H9 (cell line): Measurements from ENCODE around the gene MUC5B. TPM values are rescaled to one million over a fixed set of nuclear protein-coding genes. Genes with fewer than 3 reads are reported as not detected.

Experiments used
- DNase-seq: peaks from one replicate; pipeline ENCODE4 v3.0.0-alpha.2; 2017
- H2AFZ ChIP-seq: one replicate; pipeline ENCODE4 v1.6.1; 2013; ENCODE audit warnings: mild to moderate bottlenecking, low read length, control low read depth, moderate library complexity
- H2AK5ac ChIP-seq: 2 replicates; pipeline ENCODE4 v1.6.1; 2013; ENCODE audit warnings: low read length, control low read depth, mixed read lengths; ENCODE audit not compliant: insufficient read length
- H2BK120ac ChIP-seq: one replicate; pipeline ENCODE4 v1.6.1; 2013; ENCODE audit warnings: low read depth, mild to moderate bottlenecking, low read length, control low read depth, inconsistent platforms; ENCODE audit not compliant: poor library complexity, severe bottlenecking
- H2BK12ac ChIP-seq: 2 replicates; pipeline ENCODE4 v1.6.1; 2013; ENCODE audit warnings: low read length, control low read depth, mixed read lengths, low read depth; ENCODE audit not compliant: insufficient read length
- H2BK15ac ChIP-seq: 2 replicates; pipeline ENCODE4 v1.6.1; 2013; ENCODE audit warnings: low read depth, low read length, control low read depth
- H2BK20ac ChIP-seq: one replicate; pipeline ENCODE4 v1.6.1; 2013; ENCODE audit warnings: low read depth, mild to moderate bottlenecking, low read length, control low read depth, inconsistent platforms; ENCODE audit not compliant: poor library complexity, severe bottlenecking
- H2BK5ac ChIP-seq: 2 replicates; pipeline ENCODE4 v1.6.1; 2013; ENCODE audit warnings: low read length, control low read depth, mixed read lengths; ENCODE audit not compliant: insufficient read length
- H3K14ac ChIP-seq: 2 replicates; pipeline ENCODE4 v1.6.1; 2013; ENCODE audit warnings: low read length, control low read depth; ENCODE audit not compliant: insufficient read depth
- H3K18ac ChIP-seq: 2 replicates; pipeline ENCODE4 v1.6.1; 2013; ENCODE audit warnings: low read depth, mild to moderate bottlenecking, mixed read lengths, low read length, control low read depth; ENCODE audit not compliant: insufficient read length
- H3K23ac ChIP-seq: 2 replicates; pipeline ENCODE4 v1.6.1; 2013; ENCODE audit warnings: low read length, control low read depth, mixed read lengths, low read depth; ENCODE audit not compliant: insufficient read length
- H3K23me2 ChIP-seq: 2 replicates; pipeline ENCODE4 v1.6.1; 2013; ENCODE audit warnings: low read depth, mild to moderate bottlenecking, mixed read lengths, low read length, control low read depth; ENCODE audit not compliant: insufficient read length, poor library complexity, severe bottlenecking
- H3K27ac ChIP-seq: 2 replicates; pipeline ENCODE4 v1.5.1; 2013; ENCODE audit warnings: low read length, control low read depth, mixed read lengths, low read depth; ENCODE audit not compliant: insufficient read length
- H3K27me3 ChIP-seq: 2 replicates; pipeline ENCODE4 v1.6.1; 2013; ENCODE audit warnings: low read length, control low read depth, inconsistent platforms; ENCODE audit not compliant: insufficient read depth
- H3K4ac ChIP-seq: 2 replicates; pipeline ENCODE4 v1.6.1; 2013; ENCODE audit warnings: low read depth, mild to moderate bottlenecking, control low read depth, inconsistent platforms, low read length, moderate library complexity
- H3K4me1 ChIP-seq: 2 replicates; pipeline ENCODE4 v1.6.1; 2013; ENCODE audit warnings: low read length, control low read depth, inconsistent platforms; ENCODE audit not compliant: insufficient read depth
- H3K4me2 ChIP-seq: 2 replicates; pipeline ENCODE4 v1.6.1; 2013; ENCODE audit warnings: low read length, control low read depth, mixed read lengths; ENCODE audit not compliant: insufficient read length, insufficient read depth
- H3K56ac ChIP-seq: 2 replicates; pipeline ENCODE4 v1.6.1; 2013; ENCODE audit warnings: low read depth, mild to moderate bottlenecking, mixed read lengths, low read length, control low read depth; ENCODE audit not compliant: insufficient read length
- H3K79me1 ChIP-seq: 2 replicates; pipeline ENCODE4 v1.6.1; 2013; ENCODE audit warnings: low read depth, mild to moderate bottlenecking, moderate library complexity, low read length, control low read depth, inconsistent platforms; ENCODE audit not compliant: insufficient read depth, poor library complexity, severe bottlenecking
- H3K79me2 ChIP-seq: 2 replicates; pipeline ENCODE4 v1.6.1; 2013; ENCODE audit warnings: low read length, control low read depth, inconsistent platforms; ENCODE audit not compliant: insufficient read depth
- H3K9ac ChIP-seq: 2 replicates; pipeline ENCODE4 v1.6.1; 2013; ENCODE audit warnings: low read length, control low read depth, mixed read lengths; ENCODE audit not compliant: insufficient read length; ENCODE audit errors: extremely low read depth
- H3K9me3 ChIP-seq: one replicate; pipeline ENCODE4 v1.6.1; 2013; ENCODE audit warnings: low read depth, low read length, inconsistent platforms; ENCODE audit not compliant: control insufficient read depth
- H3T11ph ChIP-seq: one replicate; pipeline ENCODE4 v1.6.1; 2013; ENCODE audit warnings: mild to moderate bottlenecking, low read length, control low read depth, inconsistent platforms
- H4K20me1 ChIP-seq: one replicate; pipeline ENCODE4 v1.6.1; 2013; ENCODE audit not compliant: control insufficient read depth, insufficient read length, insufficient read depth
- H4K5ac ChIP-seq: 2 replicates; pipeline ENCODE4 v1.6.1; 2013; ENCODE audit warnings: low read depth, mild to moderate bottlenecking, mixed read lengths, low read length, control low read depth; ENCODE audit not compliant: insufficient read length
- H4K8ac ChIP-seq: replicated peaks from 2 replicates; pipeline ENCODE4 v1.6.1; 2013; ENCODE audit warnings: low read length, control low read depth, mixed read lengths, low read depth; ENCODE audit not compliant: insufficient read length
- H4K91ac ChIP-seq: 2 replicates; pipeline ENCODE4 v1.6.1; 2013; ENCODE audit warnings: low read depth, mild to moderate bottlenecking, moderate library complexity, mixed read lengths, low read length, control low read depth; ENCODE audit not compliant: insufficient read length
- H3K27ac Mint-ChIP-seq, 3 experiments: 2 replicates in 2 of 3; 3 replicates in 1 of 3; pipeline ENCODE4 v1.8.0; 2020 to 2021; ENCODE audit warnings: mixed read lengths in 3 of 3, mild to moderate bottlenecking in 1 of 3, moderate library complexity in 1 of 3
- H3K27me3 Mint-ChIP-seq: 2 replicates; pipeline ENCODE4 v1.8.0; 2021; ENCODE audit warnings: low read depth, mild to moderate bottlenecking, moderate library complexity, mixed read lengths
- H3K36me3 Mint-ChIP-seq, 3 experiments: 2 replicates in 2 of 3; 3 replicates in 1 of 3; pipeline ENCODE4 v1.8.0; 2020 to 2021; ENCODE audit warnings: low read depth in 3 of 3, mixed read lengths in 3 of 3; ENCODE audit not compliant: insufficient read depth in 1 of 3
- H3K4me1 Mint-ChIP-seq, 2 experiments: 2 replicates each; pipeline ENCODE4 v1.8.0; 2020; ENCODE audit warnings: mixed read lengths in 2 of 2
- H3K4me3 Mint-ChIP-seq, 2 experiments: 2 replicates in 1 of 2; 3 replicates in 1 of 2; pipeline ENCODE4 v1.8.0; 2020 to 2021; ENCODE audit warnings: mild to moderate bottlenecking in 2 of 2, mixed read lengths in 2 of 2, moderate library complexity in 1 of 2
- H3K9me3 Mint-ChIP-seq, 2 experiments: 2 replicates in 1 of 2; 3 replicates in 1 of 2; pipeline ENCODE4 v1.8.0; 2020; ENCODE audit warnings: mild to moderate bottlenecking in 2 of 2, mixed read lengths in 2 of 2, moderate library complexity in 1 of 2
- WGBS: extraction: QIAGEN DNeasy Blood & Tissue Kit; methylation state at CpG from one replicate; pipeline ENCODE4 v1.1.7; 2013; ENCODE audit warnings: missing lambda C conversion rate, low lambda C conversion rate, mixed read lengths; ENCODE audit not compliant: insufficient read length; ENCODE audit errors: extremely low coverage; 5-methylcytosine and 5-hydroxymethylcytosine counted together
- total RNA-seq: library from RNA; stranded (reverse); gene quantifications from 2 replicates; pipeline ENCODE4 v1.2.1, GENCODE V29; 2021
- TF ChIP-seq, protein P1 (sequence below): fragments of 200-600 bp; sonication (generic); conservative IDR thresholded peaks from 3 replicates; pipeline ENCODE4 v1.8.0; 2021; ENCODE audit warnings: antibody characterized with exemption, mild to moderate bottlenecking

MUC5B gene
- total RNA-seq, 1 experiment from 2014 or later, result not detected

DNA sequence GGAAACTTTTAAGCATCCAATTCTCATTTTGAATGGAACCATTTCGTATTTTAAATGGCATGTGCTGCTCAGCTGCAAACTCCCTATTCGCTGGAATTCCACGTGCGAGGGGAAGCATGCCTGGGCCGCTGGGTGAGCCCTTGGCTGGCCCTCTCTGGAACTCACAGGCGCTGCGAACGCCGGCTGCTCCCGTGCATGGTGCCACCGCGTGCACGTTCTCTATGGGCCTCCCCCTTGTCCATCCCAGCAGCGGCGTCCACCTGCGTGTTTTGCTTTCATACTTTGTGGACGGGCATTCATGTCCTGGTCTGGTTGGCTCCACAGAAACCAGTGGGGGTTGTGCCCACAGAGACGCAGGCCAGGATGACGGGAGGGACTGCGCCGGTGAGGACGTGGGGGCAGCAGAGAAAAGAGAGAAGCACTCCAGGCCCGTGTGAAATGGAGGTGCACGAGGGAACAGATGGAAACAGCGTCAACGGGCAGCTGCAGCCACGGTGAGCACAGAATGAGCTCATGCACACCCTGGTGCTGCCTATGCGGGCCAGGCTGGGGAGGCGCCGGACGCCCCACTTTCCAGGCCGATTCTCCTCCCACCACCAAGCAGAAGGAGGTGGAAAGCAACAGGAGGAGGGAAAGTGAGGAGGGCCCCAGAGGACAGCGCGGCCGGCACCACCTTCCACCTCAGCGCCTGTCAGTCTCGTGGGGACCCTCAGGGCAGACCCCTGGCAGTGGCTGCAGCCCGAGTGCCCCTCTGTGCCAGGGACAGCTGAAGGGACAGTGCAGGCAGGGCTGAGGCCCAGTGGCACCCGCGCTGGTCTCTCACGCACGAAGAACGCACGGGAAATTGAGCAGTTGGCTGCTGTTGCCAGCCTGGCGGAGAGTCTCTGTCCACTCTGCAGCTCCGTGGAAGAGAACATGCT is 57.5 kb downstream of the MUC5B start:
- Histone ChIP-seq H2BK120ac (no peak overlapping the region), H3K18ac (no peak overlapping the region), H3K4me2 (no peak overlapping the region), H3K4me1 (no peaks in the 10 kb centered on the region), H2BK12ac (no peak overlapping the region), H3K4ac (no peak overlapping the region), H3K9ac (no peak overlapping the region), H3K14ac (no peak overlapping the region; the same call in 1 of the 2 replicates), H3K79me1 (no peaks in the 10 kb centered on the region), H3K23ac (no peak overlapping the region), H4K20me1 (no peaks in the 10 kb centered on the region), H2AFZ (no peak overlapping the region), H3T11ph (no peak overlapping the region), H4K91ac (no peak overlapping the region), H3K79me2 (no peaks in the 10 kb centered on the region), H2BK5ac (no peak overlapping the region), H3K56ac (no peak overlapping the region), H3K23me2 (no peaks in the 10 kb centered on the region), H2AK5ac (no peak overlapping the region), H4K8ac (no peak overlapping the region), H3K27ac (no peak overlapping the region), H3K27me3 (no peaks in the 10 kb centered on the region), H2BK20ac (no peak overlapping the region), H3K9me3 (no peaks in the 10 kb centered on the region), H2BK15ac (no peak overlapping the region), H4K5ac (no peak overlapping the region)
- DNase-seq, result no peak
- no peaks in the 10 kb centered on the region for H3K9me3 Mint-ChIP-seq
- TF ChIP-seq, protein P1, sequence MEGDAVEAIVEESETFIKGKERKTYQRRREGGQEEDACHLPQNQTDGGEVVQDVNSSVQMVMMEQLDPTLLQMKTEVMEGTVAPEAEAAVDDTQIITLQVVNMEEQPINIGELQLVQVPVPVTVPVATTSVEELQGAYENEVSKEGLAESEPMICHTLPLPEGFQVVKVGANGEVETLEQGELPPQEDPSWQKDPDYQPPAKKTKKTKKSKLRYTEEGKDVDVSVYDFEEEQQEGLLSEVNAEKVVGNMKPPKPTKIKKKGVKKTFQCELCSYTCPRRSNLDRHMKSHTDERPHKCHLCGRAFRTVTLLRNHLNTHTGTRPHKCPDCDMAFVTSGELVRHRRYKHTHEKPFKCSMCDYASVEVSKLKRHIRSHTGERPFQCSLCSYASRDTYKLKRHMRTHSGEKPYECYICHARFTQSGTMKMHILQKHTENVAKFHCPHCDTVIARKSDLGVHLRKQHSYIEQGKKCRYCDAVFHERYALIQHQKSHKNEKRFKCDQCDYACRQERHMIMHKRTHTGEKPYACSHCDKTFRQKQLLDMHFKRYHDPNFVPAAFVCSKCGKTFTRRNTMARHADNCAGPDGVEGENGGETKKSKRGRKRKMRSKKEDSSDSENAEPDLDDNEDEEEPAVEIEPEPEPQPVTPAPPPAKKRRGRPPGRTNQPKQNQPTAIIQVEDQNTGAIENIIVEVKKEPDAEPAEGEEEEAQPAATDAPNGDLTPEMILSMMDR, result no peak
- WGBS, result no CpG with 5 or more reads among the region's 46 CpGs
- no peak overlapping the region for H3K4me3 Mint-ChIP-seq
- H3K36me3 Mint-ChIP-seq, result peaks cover 7 to 40% (median 25%) of the 10 kb centered on the region in 3 experiments; a peak in 6 of 7 replicates
- peaks cover 5% of the 10 kb centered on the region in 2 experiments; a peak in 3 of 4 replicates for H3K4me1 Mint-ChIP-seq
- H3K27me3 Mint-ChIP-seq, result no peaks in the 10 kb centered on the region
- H3K27ac Mint-ChIP-seq, result 0 out of 7 replicates have a peak overlapping the region, but pooled peaks of 1 of the 3 experiments have one; percentile 44
